CD4-positive, alpha-beta T cell treated with Interleukin-2 at 100 ng/mL for 4 hours (primary cell): ENCODE measurements around the gene RBP2.

Experiments used
- DNase-seq: peaks from one replicate; pipeline ENCODE4 v3.0.0-alpha.2; 2020; ENCODE audit warnings: low spot score

RBP2 gene

GRCh38 chr3:139480585-139480984 lies 4.3 kb upstream of the RBP2 start:
- DNase-seq, result no peak

- no peak for DNase-seq
Measured at GRCh38 chr3:139477710-139478640, 1.7 kb upstream of the RBP2 start.

DNA sequence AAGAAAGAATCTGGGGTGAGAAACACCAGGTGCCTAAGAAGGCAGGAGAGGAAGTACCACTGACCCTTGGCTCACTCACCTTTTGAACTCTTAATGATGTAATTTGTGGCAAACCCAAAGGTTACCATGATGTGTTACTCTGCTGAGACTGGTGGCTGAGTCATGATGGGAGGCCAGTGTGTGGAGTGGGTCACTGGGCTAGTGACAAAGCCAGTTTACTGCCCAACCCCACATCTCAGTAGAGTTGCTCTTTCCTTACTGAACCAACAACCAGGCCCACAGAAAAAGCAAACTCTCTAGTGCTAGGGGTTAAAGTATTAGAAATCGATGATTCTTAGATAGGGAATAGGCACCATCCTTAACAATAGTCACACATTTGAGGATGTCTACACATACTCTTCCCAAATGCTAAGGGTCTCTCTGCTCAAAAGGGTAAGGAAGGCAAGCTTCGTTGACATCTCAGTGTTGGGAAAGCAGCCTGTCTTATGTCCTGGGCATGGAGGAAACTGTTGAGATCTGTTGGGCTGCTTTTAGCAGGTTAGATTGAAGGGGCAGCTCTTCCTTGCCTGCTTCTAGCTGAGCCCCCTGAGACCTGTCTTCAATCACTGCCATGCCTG lies 3.1 kb downstream of the RBP2 start:
- no peak for DNase-seq

- no peak for DNase-seq
Measured at GRCh38 chr3:139472380-139473010, 3.8 kb downstream of the RBP2 start.

- DNase-seq, result no peak
Measured at GRCh38 chr3:139470199-139470598, 6.1 kb downstream of the RBP2 start.

DNA sequence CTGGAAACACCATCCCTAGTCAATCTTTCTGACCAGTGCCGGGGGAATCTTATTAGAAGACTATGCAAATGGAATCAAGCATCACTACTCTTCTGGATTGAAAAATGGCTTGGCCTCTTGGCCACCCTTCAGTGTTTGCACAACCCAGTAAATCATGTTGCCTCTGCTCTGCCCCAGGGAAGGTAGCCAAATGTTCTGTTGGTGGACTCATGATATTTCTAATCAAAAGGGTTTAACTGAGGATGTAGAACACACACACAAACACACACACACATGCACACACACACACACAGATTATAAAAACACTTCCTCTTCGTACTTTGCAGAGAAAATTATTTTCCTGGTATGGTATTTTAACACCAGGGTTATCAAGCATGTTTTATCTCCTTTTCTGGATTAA lies 7.9 kb downstream of the RBP2 start:
- no peak for DNase-seq

GRCh38 chr3:139466360-139466759 lies 10.0 kb downstream of the RBP2 start:
- no peak for DNase-seq

DNA sequence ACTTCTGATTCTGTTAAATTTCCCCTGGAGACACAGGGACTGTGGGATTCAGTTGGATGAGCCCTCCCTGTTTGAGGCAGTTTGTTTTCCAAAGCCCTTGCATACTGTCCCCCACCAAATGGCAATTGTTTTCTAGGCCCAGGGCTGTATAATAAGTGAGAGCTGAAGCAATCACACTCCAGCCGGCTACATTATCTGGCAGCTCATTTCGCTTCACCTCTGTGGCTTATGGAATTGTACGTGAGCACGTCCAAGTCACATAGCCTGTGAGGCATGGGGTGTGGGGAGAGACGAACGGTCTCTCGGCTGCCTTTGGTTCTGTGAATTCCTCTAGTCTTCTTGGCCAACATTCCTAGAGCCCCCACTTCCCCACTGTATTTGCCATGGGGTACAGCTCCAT lies 10.7 kb downstream of the RBP2 start:
- DNase-seq, result no peak

GRCh38 chr3:139463466-139463865 lies 12.8 kb downstream of the RBP2 start:
- DNase-seq, result no peak

- DNase-seq, result no peak
Measured at GRCh38 chr3:139460529-139460928, 15.8 kb downstream of the RBP2 start.

GRCh38 chr3:139460076-139460475 lies 16.2 kb downstream of the RBP2 start:
- DNase-seq, result no peak

- no peak for DNase-seq
Measured at GRCh38 chr3:139458348-139458747, 18.0 kb downstream of the RBP2 start.

DNA sequence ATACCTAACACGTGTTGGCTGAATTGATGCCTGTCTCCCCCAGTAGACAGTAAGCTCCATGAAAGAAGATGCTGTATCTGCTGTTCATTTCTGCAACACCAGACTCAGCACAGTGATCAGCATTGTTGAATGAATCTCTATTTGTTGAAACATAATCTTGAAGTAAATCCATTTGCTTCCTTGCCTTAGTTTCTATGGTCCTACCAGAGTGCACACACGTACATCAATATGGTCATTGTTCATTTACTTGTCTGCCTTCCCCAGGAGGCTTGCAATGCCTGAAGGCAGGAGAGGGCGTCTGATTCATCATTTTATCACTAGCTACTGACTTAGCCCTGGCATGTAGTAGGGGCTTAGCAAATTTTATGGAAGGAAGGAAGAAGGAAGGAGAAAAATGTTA lies 19.2 kb downstream of the RBP2 start:
- DNase-seq, result no peak

GRCh38 chr3:139456386-139456785 lies 19.9 kb downstream of the RBP2 start:
- DNase-seq, result no peak

DNA sequence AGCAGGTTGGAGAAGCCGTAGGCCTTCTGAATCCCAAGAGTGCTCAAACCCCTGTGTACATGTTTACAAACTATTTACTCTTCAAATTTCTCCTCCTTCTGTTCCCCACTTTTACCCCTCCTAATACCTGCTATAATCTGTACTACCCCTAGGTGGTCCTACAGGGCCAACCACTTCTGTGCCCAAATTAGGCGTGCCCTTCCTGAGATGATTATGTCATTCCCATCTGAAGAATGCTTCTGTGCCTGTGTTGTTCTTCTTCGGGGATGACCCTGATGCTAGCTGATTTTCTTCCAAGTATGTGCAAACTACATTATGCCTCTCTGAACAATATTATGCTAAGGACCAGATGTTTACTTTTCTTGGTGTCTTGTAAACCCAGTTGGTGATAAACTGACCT lies 20.5 kb downstream of the RBP2 start:
- DNase-seq, result no peak

DNA sequence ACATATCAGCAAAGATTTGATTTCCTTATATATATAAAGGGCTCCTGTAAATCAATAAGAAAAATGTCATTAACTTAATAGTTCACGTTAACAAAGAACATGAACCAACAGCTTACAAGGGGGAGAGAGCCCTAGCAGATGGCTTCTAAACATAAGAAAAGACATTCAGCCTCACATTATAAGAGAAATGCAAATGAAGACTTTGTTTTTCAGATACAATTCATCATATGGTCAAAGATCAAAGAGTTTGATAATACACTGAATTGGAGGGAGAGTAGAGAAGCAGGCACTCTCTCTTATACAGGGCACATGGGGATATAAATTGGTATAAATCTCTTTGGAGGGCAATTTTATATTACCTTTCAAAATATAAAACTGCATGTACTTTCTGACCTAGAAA lies 21.1 kb downstream of the RBP2 start:
- DNase-seq, result no peak

- no peak for DNase-seq
Measured at GRCh38 chr3:139454346-139454745, 22.0 kb downstream of the RBP2 start.

GRCh38 chr3:139450159-139450558 lies 26.2 kb downstream of the RBP2 start:
- no peak for DNase-seq

- DNase-seq, result no peak
Measured at GRCh38 chr3:139449566-139449965, 26.8 kb downstream of the RBP2 start.

GRCh38 chr3:139448104-139448503 lies 28.2 kb downstream of the RBP2 start:
- no peak for DNase-seq

GRCh38 chr3:139447486-139447885 lies 28.8 kb downstream of the RBP2 start:
- no peak for DNase-seq

DNA sequence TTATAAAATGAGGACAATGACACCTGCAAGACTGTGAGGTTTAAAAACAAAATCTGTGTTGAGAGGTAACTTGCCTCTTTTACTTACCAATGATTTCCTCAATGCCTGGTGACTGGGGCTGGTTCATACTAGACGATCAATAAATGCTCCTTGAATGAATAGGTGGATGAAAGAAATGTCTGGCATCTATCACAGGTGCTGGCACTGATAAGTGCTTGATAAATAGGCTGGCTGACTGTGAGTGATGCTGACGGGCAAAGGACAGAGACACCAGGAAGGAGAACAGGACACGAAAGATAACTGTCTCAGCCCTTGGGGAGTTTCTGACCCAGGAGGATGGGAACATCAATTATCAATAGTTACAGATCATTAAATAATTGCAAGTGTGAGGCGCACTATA lies 31.9 kb downstream of the RBP2 start:
- no peak for DNase-seq

DNA sequence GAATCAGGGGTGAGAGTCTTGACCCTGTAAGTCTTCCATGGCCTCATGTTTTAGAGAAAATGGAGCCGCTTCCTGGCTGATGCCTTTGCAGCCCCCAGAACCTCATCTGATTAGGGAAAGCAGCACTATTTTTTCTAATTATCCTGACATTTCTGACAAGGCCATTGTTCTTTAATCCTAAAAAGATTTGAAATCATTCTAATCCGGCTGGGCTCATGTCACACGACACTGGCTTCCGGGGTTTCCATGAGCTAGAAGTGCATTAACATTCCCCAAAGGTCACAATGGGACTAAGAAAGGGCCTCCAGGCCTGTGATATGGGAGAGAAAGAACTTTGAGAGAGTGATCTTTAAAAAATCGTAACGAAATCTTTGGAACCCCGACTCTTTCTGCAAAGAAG lies 33.1 kb downstream of the RBP2 start:
- no peak for DNase-seq
